ENCODE results near the gene CPSF2. TPM values are rescaled to one million over a fixed set of nuclear protein-coding genes. Genes with fewer than 3 reads are reported as not detected.
A peak's percentile ranks its signal among the peaks of the same experiment; 100 is the strongest.

Gene CPSF2
- total and polyA plus RNA-seq, 5 donors from 2014 or later: 33.9 to 48.8 (median 36.6) TPM

DNA sequence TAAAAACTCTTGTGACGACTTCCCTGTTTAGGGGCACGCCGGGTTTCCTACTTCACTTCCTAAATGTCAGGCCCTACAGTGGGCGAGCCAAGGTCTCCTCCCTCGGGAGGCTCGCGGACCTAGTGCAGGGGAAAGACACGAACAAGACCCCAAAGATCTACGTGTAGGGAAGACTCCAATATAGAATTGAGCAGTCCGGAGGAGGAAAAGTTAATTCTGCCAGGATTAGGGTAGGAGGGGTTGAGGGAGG is 16.0 kb upstream of the CPSF2 start:
- peak overlapping the region; percentile 82 for H3K27ac ChIP-seq (ENCODE audit: insufficient read depth, low read length, poor library complexity, severe bottlenecking)
- DNase-seq (no peak), ATAC-seq (ENCODE audit: low read depth in 2 of 2) (no peak)
- peak overlapping the region; percentile 97 for H3K4me3 ChIP-seq (ENCODE audit: low read depth, low read length)
- no peaks in the 10 kb centered on the region for H3K27me3 ChIP-seq (ENCODE audit: control insufficient read depth, insufficient read depth, low read length)
- H3K9me3 ChIP-seq (ENCODE audit: control insufficient read depth in 2 of 2, low read length in 2 of 2): no peaks in the 10 kb centered on the region
- peaks cover 23% of the 10 kb centered on the region for H3K4me1 ChIP-seq (ENCODE audit: control insufficient read depth, insufficient read depth, low read length, poor library complexity, severe bottlenecking)
- H3K9me3 Mint-ChIP-seq: peaks cover 0 to 1% (median 0%) of the 10 kb centered on the region in 7 donors
- H3K4me3 Mint-ChIP-seq: peak overlapping the region; percentile 89 to 99 (median 94)
- H3K27ac Mint-ChIP-seq: peak overlapping the region; percentile 92 to 97 (median 97)
- H3K36me3 Mint-ChIP-seq: no peaks in the 10 kb centered on the region
- H3K36me3 ChIP-seq (ENCODE audit: control insufficient read depth, insufficient read depth, low read length): no peaks in the 10 kb centered on the region
- H3K27me3 Mint-ChIP-seq: no peaks in the 10 kb centered on the region
- peaks cover 16 to 74% (median 42%) of the 10 kb centered on the region in 4 donors for H3K4me1 Mint-ChIP-seq

DNA sequence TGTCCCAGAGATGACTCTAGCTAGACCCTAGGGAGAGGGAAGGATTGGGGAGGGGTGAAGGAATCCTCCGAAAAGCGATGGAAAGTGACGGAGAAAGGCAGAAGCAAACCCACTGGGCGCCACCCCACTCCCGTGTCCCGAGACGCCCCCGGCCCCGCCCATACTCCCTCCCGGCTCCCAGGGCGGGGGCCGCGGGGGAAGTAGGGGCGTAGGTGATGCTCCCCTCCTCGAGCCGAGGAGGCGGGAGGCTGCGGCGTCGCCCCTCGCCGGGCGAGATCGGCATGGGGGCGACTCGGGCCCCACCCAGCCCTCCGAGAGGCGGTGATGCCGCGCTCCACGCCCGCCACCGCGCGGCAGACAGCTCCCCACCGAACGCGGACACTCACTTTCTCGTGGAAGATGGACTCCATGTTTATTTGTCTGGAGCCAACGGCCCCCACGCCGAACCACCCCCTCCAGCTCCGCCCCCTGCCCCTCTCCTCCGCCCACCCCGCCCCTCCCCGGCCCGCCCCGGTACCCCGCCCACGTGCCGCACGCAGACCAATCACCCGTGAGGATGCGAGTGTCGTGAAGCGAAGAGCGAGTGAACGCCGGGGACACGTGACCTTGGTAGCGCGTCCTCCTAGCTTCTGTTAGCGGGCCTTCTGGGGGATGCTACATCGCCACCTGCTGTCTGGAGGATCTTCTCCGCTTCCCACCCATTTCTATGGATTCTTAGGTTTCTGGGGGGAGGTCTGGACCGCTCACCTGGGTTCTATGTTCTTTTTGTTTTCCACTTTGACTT is 15.4 kb upstream of the CPSF2 start, which contains the start of gene ATXN3:
Gene ATXN3, minus strand, starts transcription at position 440 of the 784 bp plus-strand sequence. Its CDS starts 30 bp downstream, at position 410.
- Histone ChIP-seq H3K36me3 (ENCODE audit: control insufficient read depth, insufficient read depth, low read length) (no peaks in the 10 kb centered on the region), H3K9me3 (ENCODE audit: control insufficient read depth in 2 of 2, low read length in 2 of 2) (no peaks in the 10 kb centered on the region), H3K4me1 (ENCODE audit: control insufficient read depth, insufficient read depth, low read length, poor library complexity, severe bottlenecking) (peaks cover 23% of the 10 kb centered on the region), H3K27ac (ENCODE audit: insufficient read depth, low read length, poor library complexity, severe bottlenecking) (peak within 1 kb of the TSS; percentile 82), H3K27me3 (ENCODE audit: control insufficient read depth, insufficient read depth, low read length) (no peaks in the 10 kb centered on the region), H3K4me3 (ENCODE audit: low read depth, low read length) (peak within 1 kb of the TSS; percentile 97)
- DNase-seq (peak; percentile 94 to 98 (median 94)), ATAC-seq (ENCODE audit: low read depth in 2 of 2) (peak; percentile 97 to 98)
- H3K36me3 Mint-ChIP-seq: no peaks in the 10 kb centered on the region
- H3K27ac Mint-ChIP-seq: peak within 1 kb of the TSS; percentile 92 to 97 (median 97)
- peaks cover 16 to 71% (median 41%) of the 10 kb centered on the region in 4 donors for H3K4me1 Mint-ChIP-seq
- H3K4me3 Mint-ChIP-seq: peak within 1 kb of the TSS; percentile 89 to 99 (median 94)
- H3K27me3 Mint-ChIP-seq: no peaks in the 10 kb centered on the region
- peaks cover 0 to 1% (median 0%) of the 10 kb centered on the region in 7 donors for H3K9me3 Mint-ChIP-seq

DNA sequence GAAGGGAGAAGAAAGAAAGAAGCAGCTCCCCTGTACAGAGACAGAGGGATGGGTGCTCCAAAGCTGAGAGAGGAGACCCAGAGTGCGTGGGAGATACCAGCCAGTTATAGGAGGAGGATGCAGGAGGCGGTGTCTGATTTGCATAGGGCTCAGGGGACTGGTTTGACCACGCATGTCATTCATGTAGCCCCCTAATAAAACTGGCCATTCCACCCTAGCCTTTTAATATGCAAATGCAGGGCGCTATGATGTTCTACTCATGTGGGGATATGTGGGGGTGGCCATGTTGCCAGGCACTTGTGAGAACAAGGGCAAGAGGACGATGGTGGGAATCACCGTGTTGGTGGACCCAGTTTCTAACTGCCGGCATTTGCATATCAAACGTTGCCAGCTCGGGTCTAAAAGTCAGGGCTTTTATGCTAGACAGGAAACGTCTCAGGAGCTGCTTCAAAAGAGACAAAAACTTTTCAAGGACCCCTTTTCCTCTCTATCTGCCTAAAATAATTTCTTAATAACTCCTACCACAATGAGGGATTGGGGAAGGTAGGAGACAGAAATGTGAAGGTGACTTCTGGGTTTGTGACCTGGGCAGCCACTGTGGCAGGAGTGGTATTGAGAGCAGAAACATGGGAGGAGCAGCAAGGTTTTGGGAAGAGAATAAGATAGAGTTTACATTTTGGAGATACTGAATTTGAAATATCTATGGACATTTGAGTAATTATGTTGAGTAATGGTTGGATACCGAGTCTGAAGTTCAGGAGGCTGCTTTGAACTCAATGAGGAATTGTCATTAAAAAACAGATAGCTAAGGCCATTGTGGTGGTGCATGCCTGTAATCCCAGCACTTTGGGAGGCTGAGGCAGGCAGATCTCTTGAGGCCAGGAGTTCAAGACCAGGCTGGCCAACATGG is 13.2 kb upstream of the CPSF2 start:
- peaks cover 3 to 54% (median 25%) of the 10 kb centered on the region in 4 donors for H3K4me1 Mint-ChIP-seq
- H3K36me3 Mint-ChIP-seq: no peaks in the 10 kb centered on the region
- H3K27ac Mint-ChIP-seq: peak overlapping the region; percentile 45 to 88 (median 88)
- no peaks in the 10 kb centered on the region for H3K27me3 Mint-ChIP-seq
- DNase-seq: peak in 2 of 3 donors; percentile 17 to 55
- peaks cover 18% of the 10 kb centered on the region for H3K4me1 ChIP-seq (ENCODE audit: control insufficient read depth, insufficient read depth, low read length, poor library complexity, severe bottlenecking)
- H3K27me3 ChIP-seq (ENCODE audit: control insufficient read depth, insufficient read depth, low read length): no peaks in the 10 kb centered on the region
- H3K9me3 ChIP-seq (ENCODE audit: control insufficient read depth in 2 of 2, low read length in 2 of 2): no peaks in the 10 kb centered on the region
- ATAC-seq (ENCODE audit: low read depth in 2 of 2): no peak
- H3K4me3 ChIP-seq (ENCODE audit: low read depth, low read length): peak overlapping the region; percentile 64
- peak overlapping the region; percentile 52 to 83 (median 82) for H3K4me3 Mint-ChIP-seq
- H3K9me3 Mint-ChIP-seq: peaks cover 0 to 1% (median 0%) of the 10 kb centered on the region in 7 donors
- no peaks in the 10 kb centered on the region for H3K36me3 ChIP-seq (ENCODE audit: control insufficient read depth, insufficient read depth, low read length)
- peak overlapping the region; percentile 23 for H3K27ac ChIP-seq (ENCODE audit: insufficient read depth, low read length, poor library complexity, severe bottlenecking)

DNA sequence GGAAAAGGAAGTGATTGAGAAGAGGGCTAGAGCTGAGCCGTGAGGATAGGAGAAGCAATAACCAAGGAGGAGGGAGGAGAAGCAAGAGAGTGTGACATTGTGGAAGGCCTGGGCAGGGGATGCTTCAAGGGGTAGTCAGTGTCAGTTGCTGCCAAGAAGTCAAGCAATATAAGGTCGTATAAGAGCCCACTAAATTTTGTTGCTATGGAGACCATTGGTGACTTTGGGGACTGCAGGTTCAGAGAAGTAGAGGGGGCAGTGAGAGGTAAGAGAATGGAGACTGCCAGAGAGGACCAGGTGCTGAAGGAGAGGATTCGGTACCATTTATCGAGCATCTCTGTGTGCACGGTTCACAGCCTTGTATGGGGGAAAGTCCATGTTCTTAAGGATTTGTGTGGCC is 12.3 kb upstream of the CPSF2 start:
- Histone ChIP-seq H3K4me1 (ENCODE audit: control insufficient read depth, insufficient read depth, low read length, poor library complexity, severe bottlenecking) (peaks cover 18% of the 10 kb centered on the region), H3K27me3 (ENCODE audit: control insufficient read depth, insufficient read depth, low read length) (no peaks in the 10 kb centered on the region), H3K27ac (ENCODE audit: insufficient read depth, low read length, poor library complexity, severe bottlenecking) (no peak overlapping the region), H3K4me3 (ENCODE audit: low read depth, low read length) (no peak overlapping the region), H3K9me3 (ENCODE audit: control insufficient read depth in 2 of 2, low read length in 2 of 2) (no peaks in the 10 kb centered on the region), H3K36me3 (ENCODE audit: control insufficient read depth, insufficient read depth, low read length) (no peaks in the 10 kb centered on the region)
- H3K9me3 Mint-ChIP-seq: no peaks in the 10 kb centered on the region
- no peak for DNase-seq
- peaks cover 7 to 46% (median 20%) of the 10 kb centered on the region in 4 donors for H3K4me1 Mint-ChIP-seq
- peak overlapping the region in 1 of 4 donors; percentile 39 for H3K4me3 Mint-ChIP-seq
- H3K36me3 Mint-ChIP-seq: no peaks in the 10 kb centered on the region
- H3K27me3 Mint-ChIP-seq: no peaks in the 10 kb centered on the region
- ATAC-seq (ENCODE audit: low read depth in 2 of 2): no peak
- H3K27ac Mint-ChIP-seq: peak overlapping the region in 2 of 3 donors; percentile 2 to 75

DNA sequence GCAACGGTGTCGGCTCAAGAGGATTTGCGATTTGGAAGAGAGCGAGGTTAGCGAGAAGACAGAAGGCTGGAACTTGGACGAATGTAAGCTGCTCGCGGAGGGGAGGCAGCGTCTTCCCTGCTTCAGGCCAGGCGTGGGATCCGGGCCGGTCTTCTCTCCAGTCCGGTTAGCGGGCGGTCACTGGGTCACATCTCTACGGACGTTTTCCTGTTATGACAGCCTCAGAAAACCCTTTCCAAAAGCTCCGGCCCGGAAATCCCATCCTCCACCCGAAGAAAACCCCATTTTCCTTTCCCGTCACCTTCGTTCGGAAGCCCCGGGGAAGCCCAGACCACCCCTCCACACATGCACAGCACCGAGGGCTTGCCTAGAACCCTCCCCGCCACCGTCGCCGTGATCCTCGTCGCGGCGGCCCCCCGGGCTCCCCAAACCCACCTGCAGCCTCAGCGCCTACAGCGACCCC is 531 bp upstream of the CPSF2 start:
- peaks cover 45% of the 10 kb centered on the region for H3K4me1 ChIP-seq (ENCODE audit: control insufficient read depth, insufficient read depth, low read length, poor library complexity, severe bottlenecking)
- DNase-seq (peak in 1 of 3 donors; percentile 56), ATAC-seq (ENCODE audit: low read depth in 2 of 2) (peak in 1 of 2 donors; percentile 4)
- peak overlapping the region; percentile 91 for H3K27ac ChIP-seq (ENCODE audit: insufficient read depth, low read length, poor library complexity, severe bottlenecking)
- no peaks in the 10 kb centered on the region for H3K27me3 Mint-ChIP-seq
- no peaks in the 10 kb centered on the region for H3K27me3 ChIP-seq (ENCODE audit: control insufficient read depth, insufficient read depth, low read length)
- peaks cover 34 to 74% (median 52%) of the 10 kb centered on the region in 4 donors for H3K4me1 Mint-ChIP-seq
- H3K27ac Mint-ChIP-seq: peak overlapping the region; percentile 100
- peak overlapping the region; percentile 95 for H3K4me3 ChIP-seq (ENCODE audit: low read depth, low read length)
- peaks cover 10% of the 10 kb centered on the region for H3K36me3 Mint-ChIP-seq
- peaks cover 13% of the 10 kb centered on the region for H3K36me3 ChIP-seq (ENCODE audit: control insufficient read depth, insufficient read depth, low read length)
- H3K9me3 ChIP-seq (ENCODE audit: control insufficient read depth in 2 of 2, low read length in 2 of 2): no peaks in the 10 kb centered on the region
- H3K9me3 Mint-ChIP-seq: peaks cover 0 to 2% (median 0%) of the 10 kb centered on the region in 7 donors
- peak overlapping the region; percentile 96 to 99 (median 98) for H3K4me3 Mint-ChIP-seq

DNA sequence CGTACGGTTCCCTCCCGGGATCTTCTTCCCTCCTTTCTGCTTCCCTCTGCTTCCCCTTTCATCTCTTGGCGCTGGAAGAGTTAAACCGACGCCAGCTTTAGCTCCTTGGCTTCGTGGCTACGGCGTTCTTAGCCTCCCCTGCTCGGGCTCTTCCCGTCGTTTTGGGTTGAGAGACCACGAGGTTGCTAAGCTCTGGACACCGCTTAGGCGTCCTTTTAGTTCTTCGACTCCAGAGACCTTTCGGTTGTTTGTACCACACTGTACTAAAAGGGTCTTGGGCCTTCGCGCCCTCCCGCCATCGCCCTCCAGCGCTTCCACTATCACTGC is 545 bp downstream of the CPSF2 start:
- Histone ChIP-seq H3K36me3 (ENCODE audit: control insufficient read depth, insufficient read depth, low read length) (peaks cover 3% of the 10 kb centered on the region), H3K27ac (ENCODE audit: insufficient read depth, low read length, poor library complexity, severe bottlenecking) (peak overlapping the region; percentile 91), H3K27me3 (ENCODE audit: control insufficient read depth, insufficient read depth, low read length) (no peaks in the 10 kb centered on the region), H3K4me3 (ENCODE audit: low read depth, low read length) (peak overlapping the region; percentile 95), H3K9me3 (ENCODE audit: control insufficient read depth in 2 of 2, low read length in 2 of 2) (no peaks in the 10 kb centered on the region), H3K4me1 (ENCODE audit: control insufficient read depth, insufficient read depth, low read length, poor library complexity, severe bottlenecking) (peaks cover 48% of the 10 kb centered on the region)
- H3K9me3 Mint-ChIP-seq: peaks cover 0 to 2% (median 0%) of the 10 kb centered on the region in 7 donors
- peaks cover 39 to 78% (median 54%) of the 10 kb centered on the region in 4 donors for H3K4me1 Mint-ChIP-seq
- H3K4me3 Mint-ChIP-seq: peak overlapping the region; percentile 96 to 99 (median 98)
- peaks cover 12% of the 10 kb centered on the region for H3K36me3 Mint-ChIP-seq
- no peaks in the 10 kb centered on the region for H3K27me3 Mint-ChIP-seq
- DNase-seq (peak in 1 of 3 donors; percentile 33), ATAC-seq (ENCODE audit: low read depth in 2 of 2) (no peak)
- H3K27ac Mint-ChIP-seq: peak overlapping the region; percentile 100

DNA sequence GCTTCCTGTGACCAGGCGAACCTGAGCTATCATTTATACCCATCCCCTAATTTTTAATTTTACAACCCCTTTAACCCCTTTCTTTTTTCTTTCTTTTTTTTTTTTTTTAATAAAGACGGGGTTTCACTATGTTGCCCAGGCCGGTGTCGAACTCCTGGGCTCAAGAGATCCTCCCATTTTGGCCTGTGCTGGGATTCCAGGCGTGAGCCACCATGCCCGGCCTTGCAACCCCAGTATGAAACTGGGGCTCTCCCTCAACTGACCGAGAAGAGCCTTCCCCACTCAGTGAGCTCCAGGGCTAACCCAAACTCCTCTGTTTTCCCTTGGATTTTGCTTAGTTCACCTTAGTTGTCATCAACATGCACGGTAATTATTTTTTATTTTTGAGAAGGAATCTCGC is 992 bp downstream of the CPSF2 start:
- Histone ChIP-seq H3K36me3 (ENCODE audit: control insufficient read depth, insufficient read depth, low read length) (peaks cover 3% of the 10 kb centered on the region), H3K27me3 (ENCODE audit: control insufficient read depth, insufficient read depth, low read length) (no peaks in the 10 kb centered on the region), H3K4me3 (ENCODE audit: low read depth, low read length) (peak overlapping the region; percentile 95), H3K9me3 (ENCODE audit: control insufficient read depth in 2 of 2, low read length in 2 of 2) (no peaks in the 10 kb centered on the region), H3K27ac (ENCODE audit: insufficient read depth, low read length, poor library complexity, severe bottlenecking) (peak overlapping the region; percentile 91), H3K4me1 (ENCODE audit: control insufficient read depth, insufficient read depth, low read length, poor library complexity, severe bottlenecking) (peaks cover 48% of the 10 kb centered on the region)
- Mint-ChIP-seq H3K9me3 (peaks cover 0 to 2% (median 0%) of the 10 kb centered on the region in 7 donors), H3K4me3 (peak overlapping the region; percentile 96 to 99 (median 98)), H3K4me1 (peaks cover 41 to 80% (median 57%) of the 10 kb centered on the region in 4 donors), H3K36me3 (peaks cover 14% of the 10 kb centered on the region), H3K27ac (peak overlapping the region; percentile 100), H3K27me3 (no peaks in the 10 kb centered on the region)
- no peak for DNase-seq
- no peak for ATAC-seq (ENCODE audit: low read depth in 2 of 2)

Data from CD4-positive, CD25-positive, alpha-beta regulatory T cell (primary cell).